NCI-H226 (cell line): ENCODE results near the gene PAX9.

Experiments used
- DNase-seq: peaks from one replicate; pipeline ENCODE4 v3.0.0-alpha.2; 2015

The PAX9 gene

DNA sequence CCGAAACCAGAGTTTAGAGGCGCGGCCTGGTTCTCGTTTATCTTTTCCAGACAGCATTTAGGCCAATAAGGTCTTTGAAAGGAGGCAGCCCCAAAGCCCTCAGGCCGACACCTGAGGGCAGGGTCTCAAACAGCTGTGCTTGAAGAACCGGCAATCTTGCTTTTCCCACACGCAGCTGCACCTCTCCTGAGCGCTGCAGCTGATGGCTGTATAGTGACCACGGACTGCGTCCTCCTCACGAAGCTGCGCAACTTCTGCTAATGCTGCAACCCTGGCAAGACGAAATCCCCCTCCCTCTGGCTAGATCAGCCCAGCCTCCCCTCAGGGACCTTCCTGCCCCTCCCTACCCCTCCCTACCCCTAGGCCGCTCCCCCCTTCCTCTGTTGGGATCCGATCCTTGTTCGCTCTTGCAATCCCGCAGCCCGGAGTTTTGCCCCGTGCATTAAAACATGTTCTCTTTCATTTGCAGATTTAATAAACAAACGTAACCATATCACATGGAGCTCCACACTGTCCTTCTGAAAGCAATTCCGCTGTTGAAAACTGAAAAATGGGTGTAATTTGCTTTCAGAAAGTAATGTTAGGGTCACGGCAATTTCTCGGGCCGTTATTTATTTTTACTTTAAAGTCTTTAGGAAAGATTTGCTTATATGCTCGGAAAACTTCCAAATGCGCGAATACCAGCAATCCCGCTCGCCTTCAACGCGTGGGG lies 4.8 kb upstream of the PAX9 start:
- no peak for DNase-seq

DNA sequence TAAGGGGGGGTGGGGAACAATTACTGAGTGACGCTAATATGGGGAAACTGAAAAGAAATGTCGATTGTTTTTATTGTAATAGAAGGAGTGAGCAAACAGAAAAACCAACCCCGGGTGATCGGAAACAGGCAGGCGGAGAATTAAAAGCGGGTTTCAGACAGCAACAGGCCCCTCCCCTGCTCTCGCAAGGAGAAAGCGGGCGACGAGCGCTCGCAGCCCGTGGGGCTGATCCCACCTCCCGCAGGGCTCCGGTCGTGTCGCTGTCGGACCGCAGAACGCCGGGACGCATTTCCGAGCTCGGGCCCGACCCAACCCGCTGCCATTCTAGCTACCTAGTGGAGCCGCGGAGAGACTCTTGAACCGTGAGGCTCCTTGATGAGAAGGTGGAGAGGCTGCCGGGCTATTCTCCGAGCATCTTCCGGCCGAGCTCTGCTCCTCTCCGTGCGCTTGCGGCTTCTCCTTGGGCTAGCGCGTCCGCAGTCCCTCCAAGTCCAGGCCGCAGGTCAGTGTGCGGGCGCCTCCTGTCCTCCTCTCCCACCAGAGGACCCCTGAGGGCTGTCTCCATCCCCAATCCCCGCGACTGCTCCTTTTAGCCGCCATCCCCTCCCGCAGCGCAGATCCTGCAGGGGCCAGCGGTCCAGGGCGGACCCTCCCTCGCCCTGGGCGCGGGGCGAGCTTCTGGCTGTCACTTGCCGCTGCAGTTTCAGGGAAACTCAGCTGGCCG lies 4.1 kb upstream of the PAX9 start:
- DNase-seq, result no peak

DNA sequence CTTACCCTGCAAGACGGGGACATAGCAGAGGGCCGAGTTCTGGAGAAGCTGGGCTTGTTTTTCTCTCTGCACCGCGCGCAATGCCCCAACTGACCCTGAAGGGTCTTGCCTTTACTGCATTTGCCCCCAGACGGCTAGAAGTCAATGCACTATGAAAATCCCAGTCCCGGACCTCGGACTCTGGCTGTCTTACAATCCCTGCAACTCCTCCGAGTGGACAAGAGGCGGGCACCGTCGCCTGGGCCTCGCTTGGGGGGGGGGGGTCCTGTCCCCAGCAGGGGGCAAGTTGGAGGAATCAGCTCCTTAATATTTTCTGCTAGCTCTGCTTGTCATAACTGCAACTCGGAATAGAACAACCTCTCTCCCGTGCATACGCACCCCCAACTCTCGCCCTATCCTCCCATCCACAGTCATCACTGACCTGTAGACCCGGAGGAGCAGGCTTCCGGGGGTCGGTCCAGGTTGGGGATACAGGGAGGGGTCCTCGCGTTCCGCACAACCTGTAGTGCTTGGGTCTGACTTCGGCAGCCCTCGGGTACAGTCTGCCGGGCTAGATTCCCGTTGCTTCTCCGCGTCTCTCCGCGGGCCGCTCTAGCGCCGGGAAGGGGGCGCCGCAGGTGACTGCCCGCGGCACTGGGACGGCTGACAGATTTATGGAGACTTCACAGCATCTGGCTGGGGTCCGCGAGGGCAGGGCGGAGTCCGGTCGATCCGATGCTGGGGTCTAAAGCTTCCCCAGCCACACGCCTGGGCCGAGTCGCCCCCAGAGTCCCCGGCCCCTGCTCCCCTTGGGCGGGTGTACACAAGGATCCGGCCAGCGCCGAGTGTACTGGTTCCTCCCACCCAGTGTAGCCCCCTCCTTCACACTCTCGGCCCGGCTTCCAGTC lies 3.3 kb upstream of the PAX9 start:
- DNase-seq, result no peak

DNA sequence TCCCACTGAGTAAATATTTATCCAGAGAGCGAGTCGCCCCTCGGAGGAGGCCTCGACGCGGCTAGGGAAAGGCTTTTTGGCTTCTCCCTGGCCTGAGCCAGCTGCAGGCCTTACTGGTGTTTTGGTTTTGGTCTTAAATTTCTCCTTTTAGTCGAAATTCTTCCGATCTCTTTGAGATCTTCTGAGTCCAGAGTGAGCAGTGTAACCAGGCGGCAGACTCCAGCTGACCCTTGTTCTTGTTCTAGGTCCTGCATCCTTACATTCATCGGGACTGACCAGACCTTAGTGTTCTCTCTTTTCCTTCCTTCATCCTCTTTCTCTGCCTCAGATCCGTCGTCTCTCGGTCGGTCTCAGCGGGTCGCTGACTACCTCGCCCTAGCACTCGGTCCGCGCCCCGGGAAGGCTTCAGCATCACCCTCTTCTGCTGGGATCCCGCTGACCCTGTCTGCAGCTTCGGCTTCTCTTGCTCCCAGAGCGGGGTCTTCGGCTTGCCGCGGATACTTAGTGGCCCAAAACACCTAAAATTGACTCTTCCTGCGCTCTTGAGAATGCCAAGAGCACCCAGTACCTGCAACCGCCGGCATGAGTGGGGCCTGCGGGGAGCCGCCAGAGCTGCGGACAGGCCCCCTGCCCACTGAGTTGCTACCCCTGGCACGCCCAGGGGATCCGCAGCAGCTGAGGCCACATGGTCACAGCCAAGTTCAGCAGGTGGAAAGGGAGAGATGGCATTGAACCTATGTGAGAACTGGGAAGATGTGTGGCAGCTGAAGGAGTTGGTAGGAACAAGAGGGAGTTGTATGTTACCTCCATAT lies 2.4 kb upstream of the PAX9 start:
- DNase-seq, result no peak

DNA sequence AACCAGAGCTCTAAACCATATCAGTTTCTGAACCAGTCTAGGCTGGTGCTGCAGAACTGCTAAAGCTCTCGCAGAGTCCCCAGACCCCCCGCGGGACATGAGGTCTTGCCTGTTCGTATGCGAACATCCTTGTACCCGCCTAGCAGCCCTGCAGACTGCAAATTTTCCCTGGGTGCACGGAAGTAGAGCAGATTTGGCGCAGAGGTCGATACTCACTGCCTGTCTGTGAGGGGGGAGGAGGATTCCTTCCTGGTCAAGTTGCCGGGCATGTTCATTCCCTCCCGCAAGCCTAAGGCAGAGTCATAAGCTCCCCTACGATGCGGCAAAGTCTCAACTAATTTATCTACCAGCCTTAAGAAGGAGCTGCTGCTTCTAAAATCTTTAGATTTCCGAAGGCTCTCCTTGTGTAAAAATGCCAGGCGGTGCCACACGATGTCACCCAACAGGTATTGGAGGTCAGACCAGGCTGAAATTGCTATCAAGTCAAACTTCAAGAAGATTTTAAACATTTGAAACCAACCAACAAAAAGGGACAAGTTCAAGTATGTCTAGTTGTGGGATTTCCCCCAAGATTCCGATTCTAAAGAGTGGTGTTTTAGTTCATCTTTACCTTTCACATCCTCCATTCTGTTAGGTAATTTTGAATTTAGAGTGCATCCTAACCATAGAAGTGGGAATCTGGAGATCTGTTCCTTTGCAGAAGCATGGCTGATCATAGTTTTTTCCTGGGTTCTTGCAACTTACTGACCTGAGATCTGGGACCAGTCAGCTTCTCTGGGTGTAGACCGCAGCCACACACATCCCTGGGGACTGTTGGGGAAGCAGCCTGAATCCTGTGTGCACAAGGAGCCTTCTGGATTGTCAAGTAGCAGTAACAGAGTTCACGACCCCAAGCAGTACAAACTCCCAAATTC lies 1.6 kb upstream of the PAX9 start:
- DNase-seq, result no peak

DNA sequence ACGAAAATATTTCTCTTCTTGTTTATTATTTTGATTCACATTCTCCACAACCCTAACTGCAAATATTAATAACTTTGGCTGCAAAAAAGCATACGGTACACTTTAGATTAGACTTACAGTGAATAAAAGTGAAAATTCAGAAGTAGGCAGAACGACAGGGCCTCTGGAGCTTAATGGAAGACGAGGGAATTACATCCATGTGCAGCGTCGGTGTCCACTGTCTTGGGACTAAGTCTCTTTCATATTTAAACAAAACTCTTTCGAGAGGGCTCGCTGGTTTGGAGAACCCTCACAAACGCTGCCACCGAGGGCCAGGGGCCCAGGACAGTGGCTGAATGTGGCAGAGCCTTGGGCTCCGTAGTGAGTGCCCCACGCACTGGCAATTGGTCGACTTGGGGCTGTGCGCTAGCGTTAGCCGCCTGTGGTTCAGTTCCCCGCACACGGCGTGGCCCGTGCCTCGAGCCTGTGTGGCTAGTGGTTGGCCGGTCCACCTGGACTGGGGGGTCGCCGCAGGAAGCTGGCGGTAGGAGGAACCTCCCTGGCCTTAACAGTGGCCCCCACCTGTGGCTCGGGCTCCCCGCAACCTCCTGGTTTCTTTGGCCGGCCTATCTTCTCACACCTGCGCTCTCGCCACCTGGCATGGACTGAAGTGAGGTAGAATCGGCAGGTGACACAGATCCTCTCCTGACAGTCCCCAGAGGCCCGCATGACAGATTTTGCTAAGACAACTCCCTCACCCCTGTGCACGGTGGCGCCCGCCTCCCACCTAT lies 739 bp upstream of the PAX9 start:
- no peak for DNase-seq

DNA sequence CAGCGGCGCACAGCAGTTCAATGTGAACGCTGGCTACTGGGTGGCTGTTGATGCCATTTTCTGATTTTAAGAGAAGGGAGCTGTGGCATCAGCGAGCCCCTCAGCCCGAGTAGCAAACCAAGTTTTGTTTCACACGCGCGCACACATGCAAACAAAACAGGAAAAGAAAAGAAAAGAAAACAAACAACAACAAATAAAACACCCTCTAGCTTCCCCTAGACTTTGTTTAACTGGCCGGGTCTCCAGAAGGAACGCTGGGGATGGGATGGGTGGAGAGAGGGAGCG lies 540 bp downstream of the PAX9 start:
- DNase-seq, result no peak

DNA sequence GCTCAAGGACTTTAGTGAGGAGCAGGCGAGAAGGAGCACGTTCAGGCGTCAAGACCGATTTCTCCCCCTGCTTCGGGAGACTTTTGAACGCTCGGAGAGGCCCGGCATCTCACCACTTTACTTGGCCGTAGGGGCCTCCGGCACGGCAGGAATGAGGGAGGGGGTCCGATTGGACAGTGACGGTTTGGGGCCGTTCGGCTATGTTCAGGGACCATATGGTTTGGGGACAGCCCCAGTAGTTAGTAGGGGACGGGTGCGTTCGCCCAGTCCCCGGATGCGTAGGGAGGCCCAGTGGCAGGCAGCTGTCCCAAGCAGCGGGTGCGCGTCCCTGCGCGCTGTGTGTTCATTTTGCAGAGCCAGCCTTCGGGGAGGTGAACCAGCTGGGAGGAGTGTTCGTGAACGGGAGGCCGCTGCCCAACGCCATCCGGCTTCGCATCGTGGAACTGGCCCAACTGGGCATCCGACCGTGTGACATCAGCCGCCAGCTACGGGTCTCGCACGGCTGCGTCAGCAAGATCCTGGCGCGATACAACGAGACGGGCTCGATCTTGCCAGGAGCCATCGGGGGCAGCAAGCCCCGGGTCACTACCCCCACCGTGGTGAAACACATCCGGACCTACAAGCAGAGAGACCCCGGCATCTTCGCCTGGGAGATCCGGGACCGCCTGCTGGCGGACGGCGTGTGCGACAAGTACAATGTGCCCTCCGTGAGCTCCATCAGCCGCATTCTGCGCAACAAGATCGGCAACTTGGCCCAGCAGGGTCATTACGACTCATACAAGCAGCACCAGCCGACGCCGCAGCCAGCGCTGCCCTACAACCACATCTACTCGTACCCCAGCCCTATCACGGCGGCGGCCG lies 1.1 kb downstream of the PAX9 start:
- DNase-seq, result no peak

DNA sequence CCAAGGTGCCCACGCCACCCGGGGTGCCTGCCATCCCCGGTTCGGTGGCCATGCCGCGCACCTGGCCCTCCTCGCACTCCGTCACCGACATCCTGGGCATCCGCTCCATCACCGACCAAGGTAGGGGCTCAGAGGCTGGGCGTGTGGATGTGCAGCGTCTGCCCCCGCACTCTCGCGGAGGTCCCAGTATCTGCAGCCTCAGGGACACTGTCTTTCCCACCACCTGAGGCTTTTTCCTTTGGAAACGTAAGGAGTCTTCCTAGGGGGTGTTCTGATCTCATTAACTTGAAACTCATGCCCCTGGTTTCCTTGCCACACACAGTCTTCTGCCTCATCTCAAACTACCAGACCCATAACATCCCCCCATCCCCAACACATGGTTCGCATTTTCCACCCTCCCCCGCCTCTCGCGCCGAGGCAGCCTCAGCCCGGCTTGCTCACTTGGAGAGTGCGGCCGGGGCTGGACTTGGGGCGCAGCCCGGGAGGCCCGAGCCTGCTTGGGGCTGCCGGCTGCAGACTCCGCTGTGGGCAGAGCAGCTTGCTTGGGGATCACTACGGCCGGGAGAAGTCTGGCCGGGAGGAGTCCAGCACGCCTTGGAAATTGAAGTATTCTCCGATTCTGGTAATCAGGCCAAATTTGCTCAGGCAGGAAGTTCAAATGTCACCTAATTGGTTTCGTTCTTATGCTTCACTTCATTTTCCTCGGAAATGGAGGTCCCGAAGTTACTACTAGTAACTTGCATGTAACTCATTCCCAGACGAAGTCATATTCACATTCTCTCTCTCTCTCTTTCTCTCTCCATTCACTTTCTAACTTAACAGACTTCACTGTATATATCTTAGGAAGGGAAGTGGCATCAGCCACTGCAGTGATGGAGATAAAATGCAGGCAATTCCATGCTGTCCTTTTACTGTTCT lies 2.0 kb downstream of the PAX9 start:
- no peak for DNase-seq

DNA sequence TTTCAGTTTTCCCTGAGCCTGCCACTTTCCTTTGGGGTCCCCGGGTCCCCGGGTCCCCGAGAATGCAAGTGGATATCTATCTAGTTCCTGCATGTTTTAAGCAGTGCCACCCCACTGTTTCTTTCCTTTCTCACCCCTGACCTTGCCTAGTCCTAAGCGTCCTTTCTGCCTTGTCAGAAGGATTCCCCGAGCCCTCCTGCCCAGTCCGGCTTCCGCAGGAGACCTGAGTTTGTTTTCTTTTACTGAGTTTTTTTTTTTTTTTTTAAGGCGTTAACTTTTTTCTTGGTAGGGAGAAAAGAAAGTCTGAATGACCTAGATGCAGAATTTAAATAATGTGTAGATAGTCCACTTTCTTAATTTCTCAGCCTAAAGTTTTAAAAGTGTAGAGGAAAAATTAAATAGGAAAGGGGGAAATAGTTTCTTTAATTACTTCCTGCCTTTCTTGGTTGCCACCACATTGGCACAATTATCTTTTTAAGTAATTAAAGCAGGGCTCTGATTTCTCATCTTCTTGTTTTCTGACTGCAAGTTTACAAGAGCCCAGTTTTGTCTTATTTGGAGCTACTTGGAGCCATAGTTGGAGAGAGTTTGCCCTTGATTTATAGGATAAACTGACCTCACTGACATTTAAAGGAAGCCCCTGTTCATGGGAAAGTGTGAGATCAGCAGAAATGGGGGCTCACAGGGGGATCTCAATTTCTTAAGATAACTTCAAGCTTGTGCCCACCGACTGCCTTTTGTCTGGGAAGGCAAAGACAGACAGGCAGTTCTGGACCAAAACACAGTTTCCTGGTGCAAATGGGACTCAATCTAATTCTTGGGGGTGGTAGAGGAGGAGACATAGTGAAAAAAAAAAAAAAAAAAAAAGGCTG lies 2.9 kb downstream of the PAX9 start:
- no peak for DNase-seq

DNA sequence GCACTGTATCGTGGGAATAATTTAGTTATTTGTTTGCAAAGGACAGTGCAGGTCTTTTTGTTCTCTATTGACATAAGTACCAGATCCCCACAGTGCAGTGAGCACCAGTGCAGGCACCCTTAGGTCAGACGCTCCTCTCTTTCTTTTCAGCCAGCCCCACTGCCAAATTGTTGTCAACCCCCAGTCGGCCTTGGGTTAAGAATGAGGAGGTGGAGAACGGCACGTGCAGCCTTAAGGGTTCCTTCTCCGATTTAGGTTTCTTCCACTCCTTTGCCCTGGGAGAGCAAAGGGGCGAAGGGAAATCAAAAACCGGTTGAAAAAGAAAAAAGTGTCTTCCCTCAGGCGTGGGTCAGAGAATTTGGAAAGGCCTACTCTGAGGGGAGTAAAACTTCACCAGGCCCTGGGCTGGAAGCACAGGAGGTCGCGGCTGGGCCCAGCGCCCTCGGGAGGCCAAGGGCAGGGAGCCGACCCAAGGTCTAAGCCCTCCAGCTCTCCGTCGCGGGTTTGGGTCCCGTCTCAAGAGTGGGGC lies 4.3 kb downstream of the PAX9 start:
- DNase-seq, result no peak

DNA sequence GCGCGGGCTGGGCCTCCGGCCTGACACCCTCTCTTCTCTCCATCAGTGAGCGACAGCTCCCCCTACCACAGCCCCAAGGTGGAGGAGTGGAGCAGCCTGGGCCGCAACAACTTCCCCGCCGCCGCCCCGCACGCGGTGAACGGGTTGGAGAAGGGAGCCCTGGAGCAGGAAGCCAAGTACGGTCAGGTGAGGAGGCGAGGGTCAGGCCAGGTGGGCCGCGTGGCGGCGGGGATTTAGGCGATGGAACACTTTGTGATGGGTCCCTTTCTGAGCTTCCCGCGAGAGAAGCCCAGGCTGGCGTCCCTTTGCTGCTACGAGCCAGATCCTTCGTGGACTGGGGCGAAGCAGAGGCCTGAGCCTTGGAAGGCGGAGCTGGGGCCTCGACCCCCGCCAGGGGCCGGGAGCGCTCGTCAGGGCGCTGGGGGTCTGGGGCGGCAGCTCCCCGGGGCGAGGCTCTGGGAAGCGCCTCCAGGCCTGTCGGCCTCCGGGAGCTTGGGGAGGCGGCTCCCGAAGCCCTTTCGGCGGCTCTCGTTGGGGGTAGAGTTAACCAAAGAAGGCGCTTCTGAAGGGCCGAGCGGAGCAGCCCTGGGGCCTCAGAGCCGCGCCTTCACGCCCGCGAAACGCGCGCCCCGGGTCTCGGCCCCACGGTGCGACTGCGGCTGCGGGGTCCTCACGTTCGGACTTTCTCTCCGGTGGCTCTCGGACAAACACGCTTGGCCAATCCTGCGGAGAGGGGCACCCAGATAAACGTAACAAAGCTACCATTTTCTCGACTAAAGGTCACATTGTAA lies 5.0 kb downstream of the PAX9 start:
- DNase-seq, result no peak

DNA sequence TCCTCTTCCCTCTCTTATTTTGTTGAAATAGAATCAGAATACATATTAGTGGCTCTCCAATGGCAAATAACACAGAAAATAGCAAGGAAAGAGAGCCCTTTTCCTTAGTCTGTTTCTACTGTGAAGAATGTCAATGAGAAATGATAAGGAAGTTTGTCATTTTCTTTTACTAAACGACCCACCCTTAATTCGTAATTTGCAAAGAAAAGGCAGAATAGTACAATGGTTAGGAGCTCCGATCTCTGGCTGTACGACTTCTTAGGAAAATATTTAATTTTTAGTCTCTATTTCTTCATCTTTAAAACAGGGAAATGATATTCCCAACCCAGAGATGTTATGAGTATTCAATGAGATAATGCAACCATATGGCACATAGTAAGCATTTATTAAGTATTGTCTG lies 6.0 kb downstream of the PAX9 start:
- DNase-seq, result no peak

DNA sequence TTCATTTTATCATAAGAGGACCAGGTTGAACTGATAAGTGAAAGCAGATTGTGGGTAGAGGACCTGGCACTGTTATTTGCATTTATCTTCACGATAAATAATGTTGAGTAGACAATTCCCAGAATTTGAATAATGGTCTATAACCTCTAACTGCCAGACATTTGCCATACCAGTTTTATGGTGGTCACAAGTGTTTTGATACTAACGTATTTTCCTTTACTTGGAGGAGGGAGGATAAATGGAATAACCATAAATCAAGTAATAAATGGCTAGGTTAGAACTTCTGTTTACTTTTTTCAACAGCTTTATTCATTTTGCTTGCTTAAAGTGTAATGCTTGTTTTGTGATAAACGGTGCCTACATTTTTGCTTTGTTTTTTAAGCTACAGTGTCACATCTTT lies 9.5 kb downstream of the PAX9 start:
- no peak for DNase-seq

DNA sequence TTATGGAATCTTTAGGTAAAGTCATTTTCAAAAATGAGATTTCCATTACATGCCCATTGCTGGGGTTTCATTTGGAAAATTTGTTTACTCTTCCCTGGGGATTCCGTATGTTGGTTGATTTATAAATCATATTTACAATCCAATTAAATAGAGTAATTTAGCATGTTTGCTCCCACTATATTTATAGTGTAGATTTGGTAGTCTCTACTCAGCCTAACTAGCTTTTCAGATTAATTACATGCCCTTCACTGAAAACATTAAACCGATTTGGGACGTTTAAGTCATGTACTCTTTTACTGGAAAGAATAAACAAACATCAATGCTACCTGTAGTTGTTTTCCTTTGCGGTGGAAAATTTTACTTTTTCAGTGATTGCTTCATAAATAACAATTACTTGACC lies 10.4 kb downstream of the PAX9 start:
- no peak for DNase-seq

DNA sequence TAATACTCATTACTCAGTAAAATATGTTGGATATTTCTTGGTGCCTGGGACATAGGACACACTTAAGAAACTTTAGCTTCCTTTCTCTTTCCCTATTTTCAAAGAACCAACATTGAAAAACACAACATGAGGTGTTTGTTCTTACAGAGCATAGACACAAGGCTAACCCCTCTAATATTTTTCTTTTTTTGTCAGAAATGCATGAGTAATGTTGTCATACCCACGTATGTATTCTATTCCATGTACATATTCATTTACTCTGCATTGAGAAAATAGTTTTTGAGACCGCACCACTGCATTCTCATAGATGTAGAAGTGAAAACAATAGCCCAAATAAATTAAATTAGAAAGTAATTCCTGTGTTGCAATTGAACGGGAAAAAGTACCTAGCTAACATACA lies 13.0 kb downstream of the PAX9 start:
- no peak for DNase-seq

DNA sequence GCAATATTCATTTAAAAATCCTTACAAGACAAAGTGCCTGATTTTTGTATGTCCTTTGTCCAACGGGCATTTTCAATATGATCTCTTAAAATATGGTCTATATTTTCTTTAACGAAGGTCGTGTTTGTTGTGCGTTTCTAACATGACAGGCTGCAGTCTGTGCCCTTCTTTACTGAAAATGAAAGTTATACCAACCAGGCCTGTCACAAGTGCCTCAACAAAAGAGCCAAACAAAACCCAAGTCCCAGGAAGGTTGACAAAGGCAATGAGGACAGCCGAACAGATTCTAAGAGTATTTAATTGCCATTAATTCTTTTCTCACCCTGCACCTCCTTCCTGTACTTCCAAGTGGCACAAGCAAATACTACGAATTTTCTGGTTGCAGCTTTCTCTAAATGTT lies 13.9 kb downstream of the PAX9 start:
- no peak for DNase-seq
